ENCODE results near the gene SLC15A4.
A peak's percentile ranks its signal among the peaks of the same experiment; 100 is the strongest.

The SLC15A4 gene

GRCh38 chr12:128829861-128830504 lies 6.2 kb upstream of the SLC15A4 start:
- DNase-seq: peak; percentile 88
- Mint-ChIP-seq H3K27ac (peak overlapping the region; percentile 98), H3K27me3 (no peaks in the 10 kb centered on the region), H3K9me3 (peaks cover 0 to 3% of the 10 kb centered on the region in 2 donors), H3K36me3 (peaks cover 10 to 13% of the 10 kb centered on the region in 2 donors), H3K4me3 (peak overlapping the region; percentile 67 to 69), H3K4me1 (peaks cover 21 to 29% of the 10 kb centered on the region in 2 donors)
- ATAC-seq (replicated peaks): peak; percentile 89 to 92

DNA sequence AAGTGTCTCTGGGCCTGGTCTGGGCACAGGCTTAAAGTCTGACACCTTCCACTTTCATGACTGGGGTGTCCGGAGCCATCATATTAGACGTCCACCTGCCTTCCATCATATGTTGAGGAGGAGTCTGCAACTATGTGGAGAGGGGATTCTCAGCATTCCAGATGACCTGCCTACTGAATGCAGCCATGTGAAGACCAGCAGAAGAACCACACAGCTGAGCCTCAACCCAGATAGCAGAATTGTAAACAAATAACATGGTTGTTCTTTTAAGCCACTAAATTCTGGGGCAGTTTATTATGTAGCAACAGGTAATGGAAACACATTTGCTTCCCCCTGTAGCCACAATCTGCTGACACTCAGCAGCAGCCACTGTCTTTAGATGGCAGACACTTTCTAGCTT lies 4.0 kb upstream of the SLC15A4 start:
- ATAC-seq (replicated peaks): no peak
- Mint-ChIP-seq H3K36me3 (peaks cover 13 to 15% of the 10 kb centered on the region in 2 donors), H3K4me1 (peaks cover 25 to 38% of the 10 kb centered on the region in 2 donors), H3K9me3 (peaks cover 0 to 3% of the 10 kb centered on the region in 2 donors), H3K27ac (peak overlapping the region; percentile 62), H3K27me3 (no peaks in the 10 kb centered on the region), H3K4me3 (no peak overlapping the region)
- no peak for DNase-seq

- peaks cover 34 to 51% of the 10 kb centered on the region in 2 donors for H3K4me1 Mint-ChIP-seq
- ATAC-seq (replicated peaks) (no peak), DNase-seq (no peak)
- peaks cover under 1 to 3% of the 10 kb centered on the region in 2 donors for H3K9me3 Mint-ChIP-seq
- H3K27me3 Mint-ChIP-seq: no peaks in the 10 kb centered on the region
- H3K36me3 Mint-ChIP-seq: peaks cover 24 to 26% of the 10 kb centered on the region in 2 donors
- H3K27ac Mint-ChIP-seq: no peak overlapping the region
- H3K4me3 Mint-ChIP-seq: no peak overlapping the region
Measured at GRCh38 chr12:128825835-128826234, 2.1 kb upstream of the SLC15A4 start.

DNA sequence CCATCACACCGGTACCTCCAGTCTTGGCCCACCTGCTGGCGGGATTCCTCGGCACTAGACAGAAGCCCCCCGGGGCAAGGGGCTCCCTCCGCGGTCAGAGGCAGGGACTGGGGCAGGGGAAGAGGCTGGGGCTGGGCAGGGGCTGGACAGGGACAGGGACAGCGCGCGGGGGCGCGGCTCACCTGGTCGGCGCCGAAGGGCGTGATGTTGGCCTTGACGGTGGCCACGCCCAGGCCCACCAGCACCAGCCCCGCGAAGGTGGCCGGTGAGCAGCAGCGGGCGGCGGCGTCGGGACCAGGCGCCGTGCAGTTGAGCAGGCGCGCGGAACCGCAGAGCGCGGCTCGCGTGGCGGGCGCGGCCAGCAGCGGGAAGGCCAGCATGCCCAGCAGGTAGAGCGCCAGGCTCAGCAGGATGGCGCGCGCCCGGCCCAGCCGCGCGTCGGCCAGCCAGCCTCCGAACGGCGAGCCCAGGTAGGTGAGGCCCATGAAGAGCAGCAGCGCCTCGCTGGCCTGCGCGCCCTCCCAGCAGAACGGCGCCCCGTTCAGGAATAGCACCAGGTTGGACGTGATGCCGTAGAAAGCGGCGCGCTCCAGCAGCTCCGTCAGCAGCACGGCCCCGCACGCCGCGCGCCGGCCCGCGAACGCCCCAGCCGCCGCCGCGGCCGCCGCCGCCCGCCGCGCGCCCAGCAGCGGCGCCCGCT lies 392 bp downstream of the SLC15A4 start:
- Mint-ChIP-seq H3K4me1 (peaks cover 28 to 48% of the 10 kb centered on the region in 2 donors), H3K9me3 (peaks cover 3% of the 10 kb centered on the region in 2 donors), H3K4me3 (peak overlapping the region; percentile 83 to 95), H3K27ac (peak overlapping the region; percentile 95), H3K27me3 (no peaks in the 10 kb centered on the region), H3K36me3 (peaks cover 32 to 43% of the 10 kb centered on the region in 2 donors)
- peak; percentile 26 for DNase-seq
- peak; percentile 30 for ATAC-seq (replicated peaks)

GRCh38 chr12:128820723-128821432 lies 2.9 kb downstream of the SLC15A4 start:
- H3K27me3 Mint-ChIP-seq: no peaks in the 10 kb centered on the region
- H3K4me1 Mint-ChIP-seq: peaks cover 46 to 72% of the 10 kb centered on the region in 2 donors
- peaks cover 0 to 3% of the 10 kb centered on the region in 2 donors for H3K9me3 Mint-ChIP-seq
- DNase-seq (peak; percentile 62), ATAC-seq (replicated peaks) (peak; percentile 62 to 63)
- peaks cover 33 to 46% of the 10 kb centered on the region in 2 donors for H3K36me3 Mint-ChIP-seq
- H3K27ac Mint-ChIP-seq: peak overlapping the region; percentile 93
- H3K4me3 Mint-ChIP-seq: peak overlapping the region; percentile 83 to 84

GRCh38 chr12:128820253-128820652 lies 3.5 kb downstream of the SLC15A4 start:
- peak overlapping the region; percentile 99 for H3K27ac Mint-ChIP-seq
- H3K4me1 Mint-ChIP-seq: peaks cover 51 to 77% of the 10 kb centered on the region in 2 donors
- DNase-seq (no peak), ATAC-seq (replicated peaks) (no peak)
- peaks cover 38 to 52% of the 10 kb centered on the region in 2 donors for H3K36me3 Mint-ChIP-seq
- H3K27me3 Mint-ChIP-seq: no peaks in the 10 kb centered on the region
- peak overlapping the region; percentile 83 to 84 for H3K4me3 Mint-ChIP-seq
- H3K9me3 Mint-ChIP-seq: peaks cover 0 to 3% of the 10 kb centered on the region in 2 donors

DNA sequence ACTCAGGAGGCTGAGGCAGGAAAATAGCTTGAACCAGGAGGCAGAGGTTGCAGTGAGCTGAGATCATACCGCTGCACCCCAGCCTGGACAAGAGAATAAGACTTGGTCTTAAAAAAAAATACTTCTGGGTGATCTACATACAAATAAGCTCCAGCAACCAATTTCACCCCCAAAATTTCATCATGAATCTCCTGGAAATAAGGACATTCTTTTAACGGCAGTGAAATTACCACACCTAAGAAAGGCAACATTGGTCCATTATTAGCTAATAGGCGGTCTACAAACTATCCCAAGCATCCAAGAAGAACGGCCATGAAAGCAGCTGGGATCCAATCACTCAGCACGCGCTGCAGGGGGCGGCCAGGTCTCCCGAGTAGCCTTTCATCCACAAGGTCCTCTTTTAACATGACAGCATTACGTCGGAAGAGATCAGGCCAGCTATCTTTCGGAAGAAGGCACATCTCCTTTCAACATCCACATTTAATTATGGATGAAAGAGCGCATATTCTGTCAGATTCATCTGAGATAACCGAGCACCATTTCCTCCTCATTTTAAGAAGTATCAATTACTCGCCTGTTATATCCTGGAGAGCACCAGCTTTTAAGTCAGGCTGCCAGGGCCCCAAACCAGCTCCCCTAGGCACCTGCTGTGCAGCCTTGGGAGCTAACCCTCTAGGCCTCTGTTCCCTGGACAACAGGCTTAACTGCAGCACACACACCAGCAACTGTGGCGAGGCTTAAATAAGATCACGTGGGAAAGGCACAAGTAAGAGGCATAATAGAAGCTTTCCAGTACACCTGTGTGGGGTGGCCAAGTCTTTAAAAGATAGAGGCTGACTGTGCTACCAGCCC lies 4.2 kb downstream of the SLC15A4 start:
- peaks cover 49 to 75% of the 10 kb centered on the region in 2 donors for H3K4me1 Mint-ChIP-seq
- peak overlapping the region; percentile 29 to 51 for H3K4me3 Mint-ChIP-seq
- ATAC-seq (replicated peaks): no peak

GRCh38 chr12:128818065-128819022 lies 5.4 kb downstream of the SLC15A4 start:
- DNase-seq: peak; percentile 56
- Mint-ChIP-seq H3K4me3 (peak overlapping the region; percentile 82 to 83), H3K27ac (peak overlapping the region; percentile 99), H3K4me1 (peaks cover 55 to 82% of the 10 kb centered on the region in 2 donors), H3K27me3 (no peaks in the 10 kb centered on the region), H3K36me3 (peaks cover 53 to 72% of the 10 kb centered on the region in 2 donors), H3K9me3 (peaks cover 0 to 3% of the 10 kb centered on the region in 2 donors)
- peak; percentile 78 to 80 for ATAC-seq (replicated peaks)

More for the DNA sequence above, 4.2 kb downstream of the SLC15A4 start:
- peaks cover 0 to 3% of the 10 kb centered on the region in 2 donors for H3K9me3 Mint-ChIP-seq
- peaks cover 43 to 60% of the 10 kb centered on the region in 2 donors for H3K36me3 Mint-ChIP-seq
- H3K27ac Mint-ChIP-seq: peak overlapping the region; percentile 99
- DNase-seq: no peak
- H3K27me3 Mint-ChIP-seq: no peaks in the 10 kb centered on the region

GRCh38 chr12:128817111-128818015 lies 6.4 kb downstream of the SLC15A4 start:
- Mint-ChIP-seq H3K27me3 (no peaks in the 10 kb centered on the region), H3K4me3 (peak overlapping the region; percentile 82 to 83), H3K4me1 (peaks cover 57 to 92% of the 10 kb centered on the region in 2 donors), H3K27ac (peak overlapping the region; percentile 99), H3K36me3 (peaks cover 58 to 81% of the 10 kb centered on the region in 2 donors), H3K9me3 (peaks cover 0 to 3% of the 10 kb centered on the region in 2 donors)
- DNase-seq (peak; percentile 61), ATAC-seq (replicated peaks) (peak; percentile 68 to 69)

- no peaks in the 10 kb centered on the region for H3K27me3 Mint-ChIP-seq
- H3K27ac Mint-ChIP-seq: peak overlapping the region; percentile 79
- peak overlapping the region; percentile 25 to 66 for H3K4me3 Mint-ChIP-seq
- H3K36me3 Mint-ChIP-seq: peaks cover 58 to 79% of the 10 kb centered on the region in 2 donors
- DNase-seq: no peak
- no peak for ATAC-seq (replicated peaks)
- H3K4me1 Mint-ChIP-seq: peaks cover 55 to 86% of the 10 kb centered on the region in 2 donors
- peaks cover 0 to 3% of the 10 kb centered on the region in 2 donors for H3K9me3 Mint-ChIP-seq
Measured at GRCh38 chr12:128816643-128816920, 7.2 kb downstream of the SLC15A4 start.

- Mint-ChIP-seq H3K27me3 (no peaks in the 10 kb centered on the region), H3K36me3 (peaks cover 55 to 79% of the 10 kb centered on the region in 2 donors), H3K27ac (peak overlapping the region; percentile 86), H3K9me3 (peaks cover 0 to 3% of the 10 kb centered on the region in 2 donors), H3K4me3 (peak overlapping the region; percentile 61 to 66), H3K4me1 (peaks cover 53 to 85% of the 10 kb centered on the region in 2 donors)
- no peak for ATAC-seq (replicated peaks)
- no peak for DNase-seq
Measured at GRCh38 chr12:128815779-128816642, 7.7 kb downstream of the SLC15A4 start.
